MM.1S (cell line): ENCODE data around the gene FOXL1.
A peak's percentile ranks its signal among the peaks of the same experiment; 100 is the strongest.

ENCODE experiments used
- DNase-seq: peaks from one replicate; pipeline ENCODE4 v3.0.0-alpha.2; 2015
- H2AFZ ChIP-seq: fragments of 300-600 bp; sonication (generic); 2 replicates; pipeline ENCODE4 v1.6.0; 2016; ENCODE audit warnings: antibody characterized with exemption, low read length
- H3F3A ChIP-seq: fragments of 300-600 bp; sonication (generic); 2 replicates; pipeline ENCODE4 v1.6.1; 2016; ENCODE audit warnings: mild to moderate bottlenecking, antibody characterized with exemption, low read length, moderate library complexity, mixed read lengths; ENCODE audit not compliant: insufficient read depth
- H3K27ac ChIP-seq: fragments of 300-600 bp; sonication (generic); 2 replicates; pipeline ENCODE4 v1.5.1; 2016; ENCODE audit warnings: mild to moderate bottlenecking, low read length
- H3K27me3 ChIP-seq: fragments of 300-600 bp; sonication (generic); replicated peaks from 2 replicates; pipeline ENCODE4 v1.6.0; 2016; ENCODE audit warnings: low read length; ENCODE audit not compliant: insufficient read depth
- H3K36me3 ChIP-seq: fragments of 300-600 bp; sonication (generic); replicated peaks from 2 replicates; pipeline ENCODE4 v1.6.1; 2016; ENCODE audit warnings: mild to moderate bottlenecking, low read length, mixed read lengths; ENCODE audit not compliant: insufficient read depth
- H3K4me1 ChIP-seq: fragments of 300-600 bp; sonication (generic); 2 replicates; pipeline ENCODE4 v1.6.1; 2016; ENCODE audit warnings: low read length, mixed read lengths
- H3K4me2 ChIP-seq: fragments of 300-600 bp; sonication (generic); 2 replicates; pipeline ENCODE4 v1.6.0; 2016; ENCODE audit warnings: low read depth, low read length
- H3K4me3 ChIP-seq: fragments of 300-600 bp; sonication (generic); 2 replicates; pipeline ENCODE4 v1.5.1; 2016; ENCODE audit warnings: low read length, mixed read lengths
- H3K79me2 ChIP-seq: fragments of 300-600 bp; sonication (generic); 2 replicates; pipeline ENCODE4 v1.6.1; 2016; ENCODE audit warnings: mixed run types, low read length, mixed read lengths
- H3K9ac ChIP-seq: fragments of 300-600 bp; sonication (generic); 2 replicates; pipeline ENCODE4 v1.6.1; 2016; ENCODE audit warnings: low read length, mixed read lengths
- H3K9me2 ChIP-seq: fragments of 300-600 bp; sonication (generic); replicated peaks from 2 replicates; pipeline ENCODE4 v1.6.1; 2016; ENCODE audit warnings: mild to moderate bottlenecking, low read length, mixed read lengths; ENCODE audit not compliant: insufficient read depth
- H3K9me3 ChIP-seq: fragments of 300-600 bp; sonication (generic); replicated peaks from 2 replicates; pipeline ENCODE4 v1.6.1; 2016; ENCODE audit warnings: mild to moderate bottlenecking, low read length, mixed read lengths; ENCODE audit not compliant: insufficient read depth
- H4K20me1 ChIP-seq: fragments of 300-600 bp; sonication (generic); 2 replicates; pipeline ENCODE4 v1.6.1; 2016; ENCODE audit warnings: mild to moderate bottlenecking, low read length, moderate library complexity, mixed read lengths; ENCODE audit not compliant: insufficient read depth
- CTCF ChIP-seq: fragments of 300-600 bp; sonication (generic); IDR thresholded peaks from 2 replicates; pipeline ENCODE4 v1.5.1; 2016; ENCODE audit warnings: antibody characterized with exemption, low read length, mixed read lengths
- EZH2 ChIP-seq: fragments of 300-600 bp; sonication (generic); optimal IDR thresholded peaks from 2 replicates; pipeline ENCODE3; 2017; ENCODE audit warnings: low read depth, mild to moderate bottlenecking, antibody characterized with exemption, low read length, mixed read lengths
- EZH2phosphoT487 ChIP-seq: fragments of 300-600 bp; sonication (generic); IDR thresholded peaks from 2 replicates; pipeline ENCODE4 v1.6.1; 2018; ENCODE audit warnings: antibody characterized with exemption, low read length

Gene FOXL1

GRCh38 chr16:86553356-86553755 lies 25.0 kb upstream of the FOXL1 start:
- Histone ChIP-seq H3K9ac (no peak overlapping the region), H3K27me3 (peaks cover 11% of the 10 kb centered on the region), H3F3A (no peaks in the 10 kb centered on the region), H3K4me1 (no peaks in the 10 kb centered on the region), H3K9me2 (no peaks in the 10 kb centered on the region), H3K27ac (no peak overlapping the region), H2AFZ (no peak overlapping the region), H3K4me2 (no peak overlapping the region), H3K36me3 (no peaks in the 10 kb centered on the region), H4K20me1 (no peaks in the 10 kb centered on the region), H3K4me3 (no peak overlapping the region), H3K79me2 (0 out of 2 replicates have a peak, but pooled peaks cover 6% of the 10 kb centered on the region), H3K9me3 (no peaks in the 10 kb centered on the region)
- TF ChIP-seq EZH2 (no peak), EZH2phosphoT487 (no peak), CTCF (no peak)
- no peak for DNase-seq

GRCh38 chr16:86554599-86554916 lies 23.8 kb upstream of the FOXL1 start:
- Histone ChIP-seq H3K9me3 (no peaks in the 10 kb centered on the region), H3K4me2 (peak overlapping the region; percentile 65; the same call in 1 of the 2 replicates), H3K9me2 (no peaks in the 10 kb centered on the region), H3K4me3 (peak overlapping the region; percentile 77), H3K27ac (peak overlapping the region; percentile 4; the same call in 1 of the 2 replicates), H3K79me2 (0 out of 2 replicates have a peak, but pooled peaks cover 6% of the 10 kb centered on the region), H3K4me1 (no peaks in the 10 kb centered on the region), H3K36me3 (no peaks in the 10 kb centered on the region), H2AFZ (peak overlapping the region; percentile 69; the same call in 1 of the 2 replicates), H3K27me3 (peaks cover 18% of the 10 kb centered on the region), H3F3A (no peaks in the 10 kb centered on the region), H3K9ac (peak overlapping the region; percentile 87), H4K20me1 (no peaks in the 10 kb centered on the region)
- DNase-seq = no peak
- no peak for TF ChIP-seq EZH2
- no peak for TF ChIP-seq CTCF
- TF ChIP-seq EZH2phosphoT487 = no peak

- Histone ChIP-seq H3K9me2 (no peaks in the 10 kb centered on the region), H3K9me3 (no peaks in the 10 kb centered on the region), H3K27me3 (peaks cover 20% of the 10 kb centered on the region), H3K9ac (peak within 1 kb of the TSS; percentile 87), H3K4me2 (peak within 1 kb of the TSS; percentile 66), H3K4me3 (peak within 1 kb of the TSS; percentile 77), H3K79me2 (0 out of 2 replicates have a peak, but pooled peaks cover 6% of the 10 kb centered on the region), H3F3A (no peaks in the 10 kb centered on the region), H3K4me1 (no peaks in the 10 kb centered on the region), H2AFZ (peak within 1 kb of the TSS; percentile 80), H3K27ac (peak within 1 kb of the TSS; percentile 4; the same call in 1 of the 2 replicates), H4K20me1 (no peaks in the 10 kb centered on the region), H3K36me3 (no peaks in the 10 kb centered on the region)
- DNase-seq = peak; percentile 76
- TF ChIP-seq EZH2phosphoT487 (no peak), CTCF (no peak), EZH2 (no peak)
Measured at GRCh38 chr16:86554917-86555703, 23.2 kb upstream of the FOXL1 start, which contains the start of gene MTHFSD. TSS of gene MTHFSD (minus strand) at chr16:86555235. CDS start at chr16:86555184, 51 bp downstream.
